Measurements from ENCODE around the gene P2RY6.

Gene P2RY6

GRCh38 chr11:73252577-73253191, 19.5 kb upstream of the P2RY6 start:
- no peaks in the 10 kb centered on the region for H3K36me3 ChIP-seq (ENCODE audit: control insufficient read depth, low read depth, low read length)
- H3K27me3 ChIP-seq (ENCODE audit: control insufficient read depth, insufficient read depth, low read length) = no peaks in the 10 kb centered on the region
- H3K4me1 ChIP-seq (ENCODE audit: control insufficient read depth, low read depth, low read length) = no peaks in the 10 kb centered on the region
- no peak overlapping the region for H3K9ac ChIP-seq (ENCODE audit: low read length)
- H3K27ac ChIP-seq (ENCODE audit: low read length) = no peak overlapping the region
- no peaks in the 10 kb centered on the region for H3K9me3 ChIP-seq (ENCODE audit: control insufficient read depth, low read depth, low read length)
- no peak overlapping the region for H3K4me3 ChIP-seq (ENCODE audit: low read length)

GRCh38 chr11:73257342-73258103, 14.6 kb upstream of the P2RY6 start:
- Histone ChIP-seq H3K9me3 (ENCODE audit: control insufficient read depth, low read depth, low read length) (no peaks in the 10 kb centered on the region), H3K4me3 (ENCODE audit: low read length) (no peak overlapping the region), H3K36me3 (ENCODE audit: control insufficient read depth, low read depth, low read length) (no peaks in the 10 kb centered on the region), H3K4me1 (ENCODE audit: control insufficient read depth, low read depth, low read length) (no peaks in the 10 kb centered on the region), H3K27me3 (ENCODE audit: control insufficient read depth, insufficient read depth, low read length) (no peaks in the 10 kb centered on the region), H3K27ac (ENCODE audit: low read length) (no peak overlapping the region), H3K9ac (ENCODE audit: low read length) (no peak overlapping the region)

- Histone ChIP-seq H3K9ac (ENCODE audit: low read length) (no peak overlapping the region), H3K4me3 (ENCODE audit: low read length) (no peak overlapping the region), H3K27ac (ENCODE audit: low read length) (no peak overlapping the region), H3K9me3 (ENCODE audit: control insufficient read depth, low read depth, low read length) (no peaks in the 10 kb centered on the region), H3K4me1 (ENCODE audit: control insufficient read depth, low read depth, low read length) (no peaks in the 10 kb centered on the region), H3K36me3 (ENCODE audit: control insufficient read depth, low read depth, low read length) (no peaks in the 10 kb centered on the region), H3K27me3 (ENCODE audit: control insufficient read depth, insufficient read depth, low read length) (peaks cover 6% of the 10 kb centered on the region)
Observed at GRCh38 chr11:73258104-73259035, 13.8 kb upstream of the P2RY6 start.

- H3K27ac ChIP-seq (ENCODE audit: low read length) = no peak overlapping the region
- H3K4me1 ChIP-seq (ENCODE audit: control insufficient read depth, low read depth, low read length) = no peaks in the 10 kb centered on the region
- H3K4me3 ChIP-seq (ENCODE audit: low read length) = no peak overlapping the region
- H3K27me3 ChIP-seq (ENCODE audit: control insufficient read depth, insufficient read depth, low read length) = peaks cover 14% of the 10 kb centered on the region
- no peaks in the 10 kb centered on the region for H3K36me3 ChIP-seq (ENCODE audit: control insufficient read depth, low read depth, low read length)
- no peak overlapping the region for H3K9ac ChIP-seq (ENCODE audit: low read length)
- H3K9me3 ChIP-seq (ENCODE audit: control insufficient read depth, low read depth, low read length) = no peaks in the 10 kb centered on the region
Observed at GRCh38 chr11:73259406-73260126, 12.6 kb upstream of the P2RY6 start.

- Histone ChIP-seq H3K36me3 (ENCODE audit: control insufficient read depth, low read depth, low read length) (no peaks in the 10 kb centered on the region), H3K4me1 (ENCODE audit: control insufficient read depth, low read depth, low read length) (no peaks in the 10 kb centered on the region), H3K27me3 (ENCODE audit: control insufficient read depth, insufficient read depth, low read length) (peaks cover 20% of the 10 kb centered on the region), H3K4me3 (ENCODE audit: low read length) (no peak overlapping the region), H3K9ac (ENCODE audit: low read length) (no peak overlapping the region), H3K27ac (ENCODE audit: low read length) (no peak overlapping the region), H3K9me3 (ENCODE audit: control insufficient read depth, low read depth, low read length) (no peaks in the 10 kb centered on the region)
Observed at GRCh38 chr11:73260127-73260457, 12.0 kb upstream of the P2RY6 start.

- no peaks in the 10 kb centered on the region for H3K4me1 ChIP-seq (ENCODE audit: control insufficient read depth, low read depth, low read length)
Observed at GRCh38 chr11:73262851-73263495, 9.2 kb upstream of the P2RY6 start.

GRCh38 chr11:73263640-73264039, 8.5 kb upstream of the P2RY6 start:
- Histone ChIP-seq H3K36me3 (ENCODE audit: control insufficient read depth, low read depth, low read length) (no peaks in the 10 kb centered on the region), H3K27ac (ENCODE audit: low read length) (no peak overlapping the region), H3K4me1 (ENCODE audit: control insufficient read depth, low read depth, low read length) (no peaks in the 10 kb centered on the region), H3K9me3 (ENCODE audit: control insufficient read depth, low read depth, low read length) (no peaks in the 10 kb centered on the region), H3K27me3 (ENCODE audit: control insufficient read depth, insufficient read depth, low read length) (peaks cover 22% of the 10 kb centered on the region), H3K4me3 (ENCODE audit: low read length) (no peak overlapping the region), H3K9ac (ENCODE audit: low read length) (no peak overlapping the region)

More at GRCh38 chr11:73262851-73263495, 9.2 kb upstream of the P2RY6 start:
- no peaks in the 10 kb centered on the region for H3K36me3 ChIP-seq (ENCODE audit: control insufficient read depth, low read depth, low read length)
- no peak overlapping the region for H3K9ac ChIP-seq (ENCODE audit: low read length)
- peaks cover 22% of the 10 kb centered on the region for H3K27me3 ChIP-seq (ENCODE audit: control insufficient read depth, insufficient read depth, low read length)
- no peak overlapping the region for H3K27ac ChIP-seq (ENCODE audit: low read length)
- H3K9me3 ChIP-seq (ENCODE audit: control insufficient read depth, low read depth, low read length) = no peaks in the 10 kb centered on the region
- no peak overlapping the region for H3K4me3 ChIP-seq (ENCODE audit: low read length)

- peaks cover 4% of the 10 kb centered on the region for H3K4me1 ChIP-seq (ENCODE audit: control insufficient read depth, low read depth, low read length)
- H3K27ac ChIP-seq (ENCODE audit: low read length) = no peak overlapping the region
- no peaks in the 10 kb centered on the region for H3K9me3 ChIP-seq (ENCODE audit: control insufficient read depth, low read depth, low read length)
- peaks cover 22% of the 10 kb centered on the region for H3K27me3 ChIP-seq (ENCODE audit: control insufficient read depth, insufficient read depth, low read length)
- H3K9ac ChIP-seq (ENCODE audit: low read length) = no peak overlapping the region
- H3K36me3 ChIP-seq (ENCODE audit: control insufficient read depth, low read depth, low read length) = no peaks in the 10 kb centered on the region
- H3K4me3 ChIP-seq (ENCODE audit: low read length) = no peak overlapping the region
Observed at GRCh38 chr11:73265278-73265810, 6.8 kb upstream of the P2RY6 start.

- H3K4me1 ChIP-seq (ENCODE audit: control insufficient read depth, low read depth, low read length) = peaks cover 4% of the 10 kb centered on the region
- H3K4me3 ChIP-seq (ENCODE audit: low read length) = no peak overlapping the region
- no peaks in the 10 kb centered on the region for H3K36me3 ChIP-seq (ENCODE audit: control insufficient read depth, low read depth, low read length)
- peaks cover 22% of the 10 kb centered on the region for H3K27me3 ChIP-seq (ENCODE audit: control insufficient read depth, insufficient read depth, low read length)
- H3K9ac ChIP-seq (ENCODE audit: low read length) = no peak overlapping the region
- H3K27ac ChIP-seq (ENCODE audit: low read length) = no peak overlapping the region
- no peaks in the 10 kb centered on the region for H3K9me3 ChIP-seq (ENCODE audit: control insufficient read depth, low read depth, low read length)
Observed at GRCh38 chr11:73265853-73266645, 6.1 kb upstream of the P2RY6 start.

- H3K4me3 ChIP-seq (ENCODE audit: low read length) = no peak overlapping the region
- peaks cover 4% of the 10 kb centered on the region for H3K4me1 ChIP-seq (ENCODE audit: control insufficient read depth, low read depth, low read length)
- no peaks in the 10 kb centered on the region for H3K9me3 ChIP-seq (ENCODE audit: control insufficient read depth, low read depth, low read length)
- H3K27me3 ChIP-seq (ENCODE audit: control insufficient read depth, insufficient read depth, low read length) = peaks cover 22% of the 10 kb centered on the region
- no peak overlapping the region for H3K27ac ChIP-seq (ENCODE audit: low read length)
- no peak overlapping the region for H3K9ac ChIP-seq (ENCODE audit: low read length)
- H3K36me3 ChIP-seq (ENCODE audit: control insufficient read depth, low read depth, low read length) = no peaks in the 10 kb centered on the region
Observed at GRCh38 chr11:73266646-73267020, 5.5 kb upstream of the P2RY6 start.
